Activated naive CD8-positive, alpha-beta T cell (primary cell): ENCODE results near the gene GRIK3.

Source experiments
- H3K27ac Mint-ChIP-seq: one replicate; pipeline ENCODE4 v1.8.0; 2021; ENCODE audit warnings: mixed read lengths
- H3K27me3 Mint-ChIP-seq: one replicate; pipeline ENCODE4 v1.8.0; 2021; ENCODE audit warnings: mixed read lengths
- H3K36me3 Mint-ChIP-seq: one replicate; pipeline ENCODE4 v1.8.0; 2021; ENCODE audit warnings: mixed read lengths
- H3K4me1 Mint-ChIP-seq: one replicate; pipeline ENCODE4 v1.8.0; 2021; ENCODE audit warnings: low read depth, mixed read lengths
- H3K4me3 Mint-ChIP-seq: one replicate; pipeline ENCODE4 v1.8.0; 2021; ENCODE audit warnings: mild to moderate bottlenecking, mixed read lengths
- H3K9me3 Mint-ChIP-seq: one replicate; pipeline ENCODE4 v1.8.0; 2021; ENCODE audit warnings: low read depth, mixed read lengths

GRIK3 gene

DNA sequence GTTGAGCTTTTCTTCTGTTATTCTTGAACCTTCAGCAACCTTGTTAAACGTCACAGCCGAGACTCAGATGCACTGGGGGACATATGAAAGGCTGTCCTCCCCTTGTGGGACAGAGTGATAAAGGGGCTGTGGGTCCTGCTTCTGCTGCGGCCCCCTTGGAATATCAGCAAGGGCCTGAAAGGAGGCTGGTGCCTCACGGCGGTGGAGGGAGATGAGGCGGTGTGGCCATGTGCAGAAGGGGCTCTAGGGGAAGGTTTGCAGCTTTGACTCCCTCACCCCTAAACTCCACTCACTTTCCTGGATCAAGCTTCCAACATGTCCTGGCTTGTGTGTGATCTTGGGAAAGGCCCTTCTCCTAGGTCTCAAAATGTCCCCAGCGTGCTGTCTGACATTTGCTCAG lies 280.9 kb downstream of the GRIK3 start:
- Mint-ChIP-seq H3K27ac (no peak overlapping the region), H3K36me3 (no peaks in the 10 kb centered on the region), H3K9me3 (no peaks in the 10 kb centered on the region), H3K4me1 (no peaks in the 10 kb centered on the region), H3K4me3 (no peak overlapping the region), H3K27me3 (peaks cover 6% of the 10 kb centered on the region)

DNA sequence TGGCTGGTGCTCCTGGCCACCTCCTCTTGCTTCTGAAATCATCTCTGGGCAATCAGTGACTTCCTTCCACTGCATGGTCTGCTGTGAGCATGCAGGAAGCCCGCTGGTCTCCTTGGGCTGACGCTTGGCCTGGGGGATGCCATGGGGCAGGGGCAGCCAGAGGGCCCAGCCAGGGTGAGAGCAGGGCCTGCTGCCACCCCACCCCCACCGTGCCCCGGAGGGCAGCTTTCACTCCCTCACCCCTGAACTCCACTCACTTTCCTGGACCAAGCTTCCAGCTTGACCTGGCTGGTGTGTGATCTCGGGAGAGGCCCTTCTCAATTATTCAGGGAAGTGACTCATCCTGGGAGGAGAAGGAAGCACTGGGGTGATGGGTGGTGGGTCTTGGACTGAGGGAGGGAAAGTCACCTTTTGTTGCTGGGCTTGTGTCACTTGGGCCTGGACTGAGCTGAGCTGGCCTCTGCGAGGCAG lies 281.4 kb downstream of the GRIK3 start:
- H3K4me1 Mint-ChIP-seq: no peaks in the 10 kb centered on the region
- H3K36me3 Mint-ChIP-seq: no peaks in the 10 kb centered on the region
- H3K4me3 Mint-ChIP-seq: no peak overlapping the region
- no peak overlapping the region for H3K27ac Mint-ChIP-seq
- no peaks in the 10 kb centered on the region for H3K9me3 Mint-ChIP-seq
- peaks cover 6% of the 10 kb centered on the region for H3K27me3 Mint-ChIP-seq

DNA sequence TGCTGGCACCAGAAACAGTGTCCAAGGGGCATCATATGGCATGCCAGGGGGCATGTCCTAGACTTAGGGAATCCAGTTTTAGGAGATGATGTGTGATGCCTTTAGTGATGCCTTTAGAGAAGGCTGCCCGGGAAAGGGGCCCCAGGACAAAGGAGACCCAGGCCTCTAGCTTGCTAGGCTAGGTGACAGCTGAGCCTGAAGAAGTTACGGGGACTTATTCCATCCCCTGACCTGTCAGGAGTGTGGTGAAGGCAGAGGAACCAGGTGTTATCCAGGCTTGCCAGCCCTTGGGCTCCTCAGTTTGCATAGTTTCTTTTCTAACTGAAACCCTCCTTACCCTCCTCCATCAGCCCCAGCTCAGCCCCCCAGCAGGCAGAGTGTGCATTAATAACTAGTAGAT lies 281.9 kb downstream of the GRIK3 start:
- Mint-ChIP-seq H3K27ac (no peak overlapping the region), H3K4me3 (no peak overlapping the region), H3K36me3 (no peaks in the 10 kb centered on the region), H3K9me3 (no peaks in the 10 kb centered on the region), H3K27me3 (peaks cover 6% of the 10 kb centered on the region), H3K4me1 (no peaks in the 10 kb centered on the region)

DNA sequence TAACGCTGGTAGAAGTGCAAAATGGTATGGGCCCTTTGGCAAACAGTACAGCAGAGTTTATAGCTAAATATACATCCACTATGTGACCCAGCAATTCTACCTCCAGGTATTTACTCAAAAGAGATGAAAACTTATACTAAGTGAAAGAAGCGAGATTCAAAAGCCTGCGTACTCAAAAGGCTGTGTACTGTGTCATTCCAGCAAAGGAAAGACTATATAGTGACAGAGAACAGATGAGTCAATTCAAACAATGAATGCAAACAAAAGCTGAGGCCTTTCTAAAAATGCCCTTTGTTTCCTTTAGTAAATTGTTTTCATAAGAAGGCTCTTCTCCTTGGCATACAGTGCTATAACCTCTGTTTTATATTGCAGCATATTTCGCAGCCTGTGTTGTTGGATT lies 282.8 kb downstream of the GRIK3 start:
- H3K36me3 Mint-ChIP-seq: no peaks in the 10 kb centered on the region
- H3K27ac Mint-ChIP-seq: no peak overlapping the region
- H3K9me3 Mint-ChIP-seq: no peaks in the 10 kb centered on the region
- no peaks in the 10 kb centered on the region for H3K4me1 Mint-ChIP-seq
- no peak overlapping the region for H3K4me3 Mint-ChIP-seq
- H3K27me3 Mint-ChIP-seq: peaks cover 6% of the 10 kb centered on the region

DNA sequence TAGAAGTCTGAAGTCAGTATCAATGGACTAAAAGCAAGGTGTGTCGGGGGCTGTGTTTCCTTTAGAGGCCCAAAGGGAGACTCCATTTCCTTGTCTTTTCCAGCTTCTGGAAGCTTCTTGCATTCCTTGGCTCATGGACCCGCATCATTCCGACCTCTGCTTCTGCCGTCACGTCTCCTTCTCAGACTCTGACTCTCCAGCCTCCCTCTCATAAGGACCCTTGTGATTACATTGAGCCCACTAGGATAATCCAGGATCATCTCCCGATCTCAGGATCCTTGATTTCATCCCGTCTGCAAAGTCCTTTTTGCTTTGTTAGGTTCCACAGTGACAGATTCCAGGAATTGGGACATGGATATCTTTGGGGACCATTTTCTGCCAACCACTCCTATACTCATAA lies 285.8 kb downstream of the GRIK3 start:
- no peak overlapping the region for H3K27ac Mint-ChIP-seq
- peaks cover 5% of the 10 kb centered on the region for H3K27me3 Mint-ChIP-seq

More for the DNA sequence above, 285.8 kb downstream of the GRIK3 start:
- Mint-ChIP-seq H3K9me3 (no peaks in the 10 kb centered on the region), H3K36me3 (no peaks in the 10 kb centered on the region), H3K4me1 (no peaks in the 10 kb centered on the region), H3K4me3 (no peak overlapping the region)
